Ascending aorta (tissue), 2 donors: ENCODE data around the gene VPS26B. TPM values are rescaled to one million over a fixed set of nuclear protein-coding genes. Genes with fewer than 3 reads are reported as not detected.

Experiments
- DNase-seq, 2 donors: peaks; one replicate each; pipeline ENCODE4 v3.0.0-alpha.2; 2019; ENCODE audit warnings: low spot score in 2 of 2
- H3K27ac ChIP-seq, 2 donors: fragments of 200-600 bp; sonication (generic); one replicate each; pipeline ENCODE4 v1.5.1; 2016 to 2017; ENCODE audit warnings: mild to moderate bottlenecking in 1 of 2
- H3K27me3 ChIP-seq: fragments of 200-600 bp; sonication (generic); one replicate; pipeline ENCODE4 v1.5.1; 2017
- H3K36me3 ChIP-seq, 2 donors: fragments of 200-600 bp; sonication (generic); one replicate each; pipeline ENCODE4 v1.5.1; 2016
- H3K4me1 ChIP-seq, 2 donors: fragments of 200-600 bp; sonication (generic); one replicate each; pipeline ENCODE4 v1.5.1; 2016 to 2017; ENCODE audit warnings: mild to moderate bottlenecking in 1 of 2
- H3K4me3 ChIP-seq, 2 donors: fragments of 200-600 bp; sonication (generic); one replicate each; pipeline ENCODE4 v1.5.1; 2016 to 2017; ENCODE audit warnings: mild to moderate bottlenecking in 1 of 2
- H3K9me3 ChIP-seq, 2 donors: fragments of 200-600 bp; sonication (generic); one replicate each; pipeline ENCODE4 v1.5.1; 2016
- CTCF ChIP-seq, 3 experiments: fragments of 200-600 bp in 2 of 3; fragments of 450-650 bp in 1 of 3; sonication (generic) in 2 of 3; IDR thresholded peaks; one replicate each; pipeline ENCODE4 v1.5.1; 2016 to 2019; ENCODE audit warnings: antibody characterized with exemption in 3 of 3, mild to moderate bottlenecking in 1 of 3, moderate library complexity in 1 of 3
- intact Hi-C: fragments of 100-400 bp; cut with DNase I; formaldehyde crosslinking; loops from one replicate; pipeline ENCODE4 v1.15.1; 2023
- total RNA-seq: library from RNA; depleted of rRNA; stranded (reverse); fragments of >200 nt; gene quantifications from one replicate; pipeline ENCODE4 v1.1.0, GENCODE V29; 2016

VPS26B gene
- total RNA-seq, 1 donor from 2014 or later: 18.0 TPM

- intact Hi-C loops: no loop called here
- DNase-seq: no peak
- H3K4me1 ChIP-seq: no peaks in the 10 kb centered on the region
- no peak for TF ChIP-seq CTCF (IDR thresholded peaks at IDR 0.05)
- no peaks in the 10 kb centered on the region for H3K27me3 ChIP-seq
- peaks cover 41 to 62% of the 10 kb centered on the region in 2 donors for H3K36me3 ChIP-seq
- H3K4me3 ChIP-seq: no peak overlapping the region
- H3K27ac ChIP-seq: no peak overlapping the region
- no peaks in the 10 kb centered on the region for H3K9me3 ChIP-seq
Observed at GRCh38 chr11:134260503-134260902, 36.0 kb downstream of the VPS26B start.

- DNase-seq: no peak
Observed at GRCh38 chr11:134260983-134261382, 36.5 kb downstream of the VPS26B start.

GRCh38 chr11:134261626-134262488 is 37.4 kb downstream of the VPS26B start:
- intact Hi-C loops: no loop called here
- H3K4me3 ChIP-seq: no peak overlapping the region
- no peak for DNase-seq
- H3K4me1 ChIP-seq: no peaks in the 10 kb centered on the region
- no peaks in the 10 kb centered on the region for H3K27me3 ChIP-seq
- peak in 2 of 3 experiments; percentile 7 to 16 for TF ChIP-seq CTCF (IDR thresholded peaks at IDR 0.05)
- peaks cover 41 to 62% of the 10 kb centered on the region in 2 donors for H3K36me3 ChIP-seq
- no peak overlapping the region for H3K27ac ChIP-seq
- H3K9me3 ChIP-seq: no peaks in the 10 kb centered on the region

More at GRCh38 chr11:134260983-134261382, 36.5 kb downstream of the VPS26B start:
- TF ChIP-seq CTCF (IDR thresholded peaks at IDR 0.05): no peak
- no peaks in the 10 kb centered on the region for H3K9me3 ChIP-seq
- peaks cover 41 to 62% of the 10 kb centered on the region in 2 donors for H3K36me3 ChIP-seq
- intact Hi-C loops: no loop called here
- H3K27ac ChIP-seq: no peak overlapping the region
- no peaks in the 10 kb centered on the region for H3K4me1 ChIP-seq
- H3K4me3 ChIP-seq: no peak overlapping the region
- no peaks in the 10 kb centered on the region for H3K27me3 ChIP-seq

- intact Hi-C loops: no loop called here
- H3K27me3 ChIP-seq: no peaks in the 10 kb centered on the region
- no peak for DNase-seq
- H3K4me1 ChIP-seq: no peaks in the 10 kb centered on the region
- H3K27ac ChIP-seq: no peak overlapping the region
- no peaks in the 10 kb centered on the region for H3K9me3 ChIP-seq
- peaks cover 27 to 38% of the 10 kb centered on the region in 2 donors for H3K36me3 ChIP-seq
- H3K4me3 ChIP-seq: no peak overlapping the region
- no peak for TF ChIP-seq CTCF (IDR thresholded peaks at IDR 0.05)
Observed at GRCh38 chr11:134264966-134265764, 40.7 kb downstream of the VPS26B start.

- DNase-seq: no peak
- no peak for TF ChIP-seq CTCF (IDR thresholded peaks at IDR 0.05)
- Histone ChIP-seq H3K27me3 (no peaks in the 10 kb centered on the region), H3K9me3 (no peaks in the 10 kb centered on the region), H3K4me3 (no peak overlapping the region), H3K4me1 (no peaks in the 10 kb centered on the region), H3K36me3 (peaks cover 19 to 30% of the 10 kb centered on the region in 2 donors), H3K27ac (no peak overlapping the region)
- intact Hi-C loops: no loop called here
Observed at GRCh38 chr11:134266440-134266839, 42.0 kb downstream of the VPS26B start.
